Transverse colon (tissue), 4 donors: ENCODE data around the gene INMT. TPM values are rescaled to one million over a fixed set of nuclear protein-coding genes. Genes with fewer than 3 reads are reported as not detected.

ENCODE experiments used
- DNase-seq: peaks from one replicate; pipeline ENCODE4 v3.0.0-alpha.2; 2019
- H3K27ac ChIP-seq, 4 donors: fragments of 200-600 bp; sonication (generic); 2 replicates each; pipeline ENCODE4 v1.5.1; 2016 to 2018; ENCODE audit warnings: inconsistent platforms in 4 of 4
- H3K27me3 ChIP-seq: fragments of 200-600 bp; sonication (generic); 2 replicates; pipeline ENCODE4 v1.5.1; 2017; ENCODE audit warnings: inconsistent platforms
- H3K36me3 ChIP-seq, 4 donors: fragments of 200-600 bp; sonication (generic); 2 replicates each; pipeline ENCODE4 v1.5.1; 2017 to 2019; ENCODE audit warnings: inconsistent platforms in 4 of 4
- H3K4me1 ChIP-seq, 4 donors: fragments of 200-600 bp; sonication (generic); 2 replicates each; pipeline ENCODE4 v1.5.1; 2017 to 2020; ENCODE audit warnings: inconsistent platforms in 4 of 4
- H3K4me3 ChIP-seq, 4 donors: fragments of 200-600 bp; sonication (generic); 1 replicate in 1 of 4; 2 replicates in 3 of 4; pipeline versions ENCODE4 v1.5.1 to v1.6.1; 2017 to 2019; ENCODE audit warnings: inconsistent platforms in 4 of 4
- H3K9me3 ChIP-seq, 2 donors: fragments of 200-600 bp; sonication (generic); 2 replicates each; pipeline ENCODE4 v1.5.1; 2017 to 2019; ENCODE audit warnings: inconsistent platforms in 2 of 2
- CTCF ChIP-seq, 5 experiments: fragments of 200-600 bp in 3 of 5; fragments of 450-650 bp in 2 of 5; sonication (generic) in 3 of 5; IDR thresholded peaks; 1 replicate in 2 of 5; 2 replicates in 3 of 5; pipeline ENCODE4 v1.5.1; 2016 to 2017; ENCODE audit warnings: antibody characterized with exemption in 5 of 5, inconsistent platforms in 3 of 5, mild to moderate bottlenecking in 2 of 5, moderate library complexity in 1 of 5
- EP300 ChIP-seq: sonication (generic); formaldehyde crosslinking; IDR thresholded peaks from one replicate; pipeline ENCODE4 v1.6.1; 2017; ENCODE audit warnings: antibody characterized with exemption, low read depth
- POLR2A ChIP-seq: fragments of 450-650 bp; IDR thresholded peaks from one replicate; pipeline ENCODE4 v1.6.1; 2016; ENCODE audit warnings: antibody characterized with exemption, mild to moderate bottlenecking, moderate library complexity
- POLR2AphosphoS5 ChIP-seq, 3 donors: sonication (generic); formaldehyde crosslinking; IDR thresholded peaks; one replicate each; pipeline ENCODE4 v1.6.1; 2016; ENCODE audit warnings: antibody characterized with exemption in 3 of 3
- WGBS, 2 donors: methylation state at CpG; one replicate each; pipeline ENCODE4 v1.1.5; 2018; ENCODE audit warnings: low coverage in 1 of 2; 5-methylcytosine and 5-hydroxymethylcytosine counted together
- in situ Hi-C, 4 donors: fragments of 200-750 bp; cut with MboI; loops; one replicate each; pipeline versions ENCODE4 v1.15.0 to v1.15.1; 2017; ENCODE audit warnings: low sequenced_read_pairs in 3 of 4, low pct_ligation_motif_present in 1 of 4, low pct_unique_long_range_greater_than_20kb in 1 of 4
- intact Hi-C: fragments of 100-400 bp; cut with DNase I; formaldehyde crosslinking; loops from one replicate; pipeline ENCODE4 v1.15.1; 2023; ENCODE audit warnings: low total_unique reads
- total RNA-seq, 4 donors: library from RNA; depleted of rRNA; stranded (reverse); fragments of >200 nt; gene quantifications; one replicate each; pipeline ENCODE4 v1.1.0, GENCODE V29; 2016

Gene INMT
- total RNA-seq, 4 donors from 2014 or later = 3.8 to 15.5 (median 8.7) TPM

- no peaks in the 10 kb centered on the region for H3K4me1 ChIP-seq
- DNase-seq = no peak
- in situ Hi-C loops (no loop called here), intact Hi-C loops (no loop called here)
- WGBS, 2 donors = 85% methylated on average over 13 of the region's 13 CpGs; no CpG with 5 or more reads in 1 of the 2 donors
- no peak for TF ChIP-seq POLR2A
- no peak for TF ChIP-seq EP300
- H3K4me3 ChIP-seq = no peak overlapping the region
- H3K27me3 ChIP-seq = no peaks in the 10 kb centered on the region
- no peaks in the 10 kb centered on the region for H3K36me3 ChIP-seq
- no peak overlapping the region for H3K27ac ChIP-seq
- H3K9me3 ChIP-seq = no peaks in the 10 kb centered on the region
Observed at GRCh38 chr7:30705596-30705995, 46.3 kb upstream of the INMT start.

- in situ Hi-C loops = no loop called here
- 87 to 100% methylated on average over 1 to 6 of the region's 6 CpGs for WGBS, 2 donors
- H3K27ac ChIP-seq = no peak overlapping the region
Observed at GRCh38 chr7:30706316-30706715, 45.6 kb upstream of the INMT start.

GRCh38 chr7:30706908-30707307 is 45.0 kb upstream of the INMT start:
- no peak for DNase-seq
- Histone ChIP-seq H3K4me1 (no peaks in the 10 kb centered on the region), H3K27me3 (no peaks in the 10 kb centered on the region), H3K9me3 (no peaks in the 10 kb centered on the region), H3K4me3 (no peak overlapping the region), H3K36me3 (no peaks in the 10 kb centered on the region), H3K27ac (no peak overlapping the region)
- TF ChIP-seq POLR2AphosphoS5 (IDR thresholded peaks at IDR 0.05) (no peak), POLR2A (no peak), CTCF (IDR thresholded peaks at IDR 0.05) (no peak), EP300 (no peak)
- intact Hi-C loops = no loop called here
- in situ Hi-C loops = no loop called here
- 77% methylated on average over 6 of the region's 6 CpGs; no CpG with 5 or more reads in 1 of the 2 donors for whole genome bisulfite sequencing, 2 donors

More at GRCh38 chr7:30706316-30706715, 45.6 kb upstream of the INMT start:
- Histone ChIP-seq H3K9me3 (no peaks in the 10 kb centered on the region), H3K4me3 (no peak overlapping the region), H3K4me1 (no peaks in the 10 kb centered on the region), H3K36me3 (no peaks in the 10 kb centered on the region), H3K27me3 (no peaks in the 10 kb centered on the region)
- DNase-seq = no peak
- TF ChIP-seq CTCF (IDR thresholded peaks at IDR 0.05) (no peak), EP300 (no peak)
- intact Hi-C loops = no loop called here

- Histone ChIP-seq H3K36me3 (no peaks in the 10 kb centered on the region), H3K27ac (no peak overlapping the region), H3K4me3 (no peak overlapping the region), H3K9me3 (no peaks in the 10 kb centered on the region), H3K27me3 (no peaks in the 10 kb centered on the region), H3K4me1 (no peaks in the 10 kb centered on the region)
- DNase-seq = no peak
- WGBS, 2 donors = 66 to 79% methylated on average over 10 to 16 of the region's 16 CpGs
- TF ChIP-seq POLR2AphosphoS5 (IDR thresholded peaks at IDR 0.05) = no peak
- TF ChIP-seq CTCF (IDR thresholded peaks at IDR 0.05) = no peak
- no peak for TF ChIP-seq POLR2A
- no peak for TF ChIP-seq EP300
- in situ Hi-C loops (no loop called here), intact Hi-C loops (no loop called here)
Observed at GRCh38 chr7:30707391-30708357, 44.3 kb upstream of the INMT start.
